HG03064 (cell line): ENCODE measurements around the gene FABP2.
A peak's percentile ranks its signal among the peaks of the same experiment; 100 is the strongest.
"Not testable (repeated sequence)": the region's sequence is repeated elsewhere in the genome, so short reads cannot be mapped to it uniquely, and the experiment has no call there.

ENCODE experiments used
- ATAC-seq: cut with Tn5 transposase; IDR thresholded peaks from one replicate; pipeline ENCODE4 v1.9.1; 2021; ENCODE audit warnings: low read depth; ENCODE audit not compliant: unreplicated experiment

The FABP2 gene

DNA sequence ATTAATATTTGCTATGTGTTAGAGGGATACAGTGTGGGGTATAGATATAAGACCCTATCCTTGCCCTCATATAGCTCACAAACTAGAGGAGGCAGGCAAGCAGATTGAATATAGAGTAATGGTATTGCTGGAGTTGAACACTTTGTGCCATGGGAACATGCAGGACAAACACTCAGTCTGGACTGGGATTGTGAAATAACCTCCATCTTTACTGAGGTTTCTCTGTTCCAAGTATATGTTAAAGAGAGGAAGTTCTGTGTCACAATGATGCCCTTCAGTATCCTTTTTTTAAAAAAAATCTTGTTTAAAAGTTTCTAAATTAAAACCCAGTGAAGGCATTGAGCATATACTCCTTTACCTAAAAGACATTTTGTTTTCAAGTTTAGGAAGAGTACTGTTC, 8.7 kb downstream of the FABP2 start:
- no peak for ATAC-seq

DNA sequence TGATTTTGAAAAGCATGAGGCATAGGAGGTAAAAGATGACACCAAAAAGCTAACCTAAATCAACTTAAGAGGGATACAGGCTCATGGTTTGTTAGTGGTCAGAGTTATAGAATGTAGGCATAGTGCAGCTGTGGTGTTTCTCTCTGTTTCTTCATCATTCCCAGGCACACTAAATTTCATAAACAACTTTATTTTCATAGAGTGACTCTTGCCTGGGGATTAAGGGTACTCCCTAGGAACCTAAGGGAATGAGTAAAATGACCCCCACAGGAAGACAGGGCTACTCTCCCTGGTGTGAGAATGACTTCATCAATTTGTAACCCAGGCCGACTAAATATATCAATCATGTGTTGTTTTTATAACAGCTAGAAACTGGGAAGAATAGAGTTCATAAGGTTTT, 11.1 kb downstream of the FABP2 start:
- no peak for ATAC-seq

DNA sequence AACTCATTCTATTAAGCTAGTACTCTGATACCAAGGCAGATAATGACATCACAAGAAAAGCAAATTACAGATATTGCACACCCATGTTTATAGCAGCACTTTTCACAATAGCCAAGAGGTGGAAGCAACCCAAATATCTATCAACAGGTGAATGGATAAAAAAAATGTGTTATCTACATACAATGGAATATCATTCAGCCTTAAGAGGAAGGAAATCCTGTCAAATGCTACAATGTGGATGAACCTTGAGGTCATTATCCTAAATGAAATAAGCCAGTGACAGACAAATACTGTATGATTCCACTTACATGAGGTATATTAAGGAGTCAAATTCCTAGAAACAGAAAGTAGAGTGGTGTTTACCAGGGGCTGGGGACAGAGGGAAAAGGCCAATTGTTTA, 14.3 kb downstream of the FABP2 start:
- no peak for ATAC-seq

- ATAC-seq, result no peak
Observed at GRCh38 chr4:119304431-119304830, 17.5 kb downstream of the FABP2 start.

GRCh38 chr4:119303587-119304305, 18.2 kb downstream of the FABP2 start:
- ATAC-seq, result no peak

GRCh38 chr4:119302073-119302832, 19.7 kb downstream of the FABP2 start:
- ATAC-seq, result no peak

GRCh38 chr4:119300101-119300978, 21.6 kb downstream of the FABP2 start:
- peak; percentile 96 for ATAC-seq

DNA sequence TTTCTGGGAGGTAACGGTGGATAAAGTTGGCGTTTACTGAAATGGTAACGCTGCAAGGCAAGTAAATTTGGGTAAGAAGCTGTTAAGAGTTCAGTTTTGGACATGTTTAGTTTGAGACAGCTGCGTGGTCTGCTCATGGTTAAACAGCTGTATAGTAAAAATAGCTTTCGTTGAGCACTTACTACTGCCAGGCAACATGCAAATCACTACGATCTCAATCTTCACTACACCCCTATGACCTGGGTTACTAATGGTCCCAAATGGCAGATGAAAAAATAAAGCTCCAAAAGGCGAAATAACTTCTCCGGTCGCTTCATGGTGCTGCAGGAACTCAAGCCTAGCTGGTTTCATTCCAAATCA, 22.2 kb downstream of the FABP2 start:
- peak; percentile 53 for ATAC-seq

GRCh38 chr4:119299260-119299671, 22.7 kb downstream of the FABP2 start:
- ATAC-seq, result no peak

- no peak for ATAC-seq
Observed at GRCh38 chr4:119297795-119298194, 24.1 kb downstream of the FABP2 start.

DNA sequence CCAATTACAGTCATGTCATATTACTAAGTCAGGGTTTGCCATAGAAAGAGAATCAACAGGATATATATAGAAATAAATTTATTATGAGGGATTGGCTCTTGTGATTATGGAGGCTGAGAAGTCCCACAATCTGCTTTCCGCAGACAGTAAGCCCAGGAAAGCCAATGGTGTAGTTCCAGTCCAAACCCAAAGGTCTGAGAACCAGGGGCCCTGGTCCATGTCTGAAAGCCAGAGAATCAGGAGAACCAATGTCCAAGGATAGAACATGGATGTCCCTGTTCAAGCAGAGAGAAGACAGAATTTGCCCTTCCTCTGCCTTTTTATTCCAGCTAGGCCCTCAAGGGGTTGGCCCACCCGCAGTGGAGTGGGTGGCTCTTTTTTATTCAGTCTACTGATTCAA, 25.6 kb downstream of the FABP2 start:
- ATAC-seq, result no peak

GRCh38 chr4:119290598-119290997, 31.3 kb downstream of the FABP2 start:
- no peak for ATAC-seq

DNA sequence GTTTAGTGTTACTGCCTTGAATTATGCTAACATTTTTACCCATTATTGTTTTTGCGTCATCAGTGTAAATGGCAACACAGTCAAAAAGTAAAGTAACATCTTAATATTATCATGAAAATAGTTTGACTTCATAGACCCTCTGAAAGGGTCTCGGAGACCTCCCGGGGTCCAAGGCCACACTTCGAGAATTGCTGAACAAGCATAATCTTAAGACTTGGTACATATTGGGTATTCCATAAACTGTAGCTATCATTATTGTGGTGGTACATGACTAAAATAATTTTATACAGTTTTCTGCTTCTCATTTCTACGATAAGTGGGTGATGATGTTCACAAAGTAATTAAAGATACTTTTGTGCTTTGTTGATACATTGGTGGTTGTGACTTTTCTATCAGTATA, 32.6 kb downstream of the FABP2 start:
- ATAC-seq, result no peak

DNA sequence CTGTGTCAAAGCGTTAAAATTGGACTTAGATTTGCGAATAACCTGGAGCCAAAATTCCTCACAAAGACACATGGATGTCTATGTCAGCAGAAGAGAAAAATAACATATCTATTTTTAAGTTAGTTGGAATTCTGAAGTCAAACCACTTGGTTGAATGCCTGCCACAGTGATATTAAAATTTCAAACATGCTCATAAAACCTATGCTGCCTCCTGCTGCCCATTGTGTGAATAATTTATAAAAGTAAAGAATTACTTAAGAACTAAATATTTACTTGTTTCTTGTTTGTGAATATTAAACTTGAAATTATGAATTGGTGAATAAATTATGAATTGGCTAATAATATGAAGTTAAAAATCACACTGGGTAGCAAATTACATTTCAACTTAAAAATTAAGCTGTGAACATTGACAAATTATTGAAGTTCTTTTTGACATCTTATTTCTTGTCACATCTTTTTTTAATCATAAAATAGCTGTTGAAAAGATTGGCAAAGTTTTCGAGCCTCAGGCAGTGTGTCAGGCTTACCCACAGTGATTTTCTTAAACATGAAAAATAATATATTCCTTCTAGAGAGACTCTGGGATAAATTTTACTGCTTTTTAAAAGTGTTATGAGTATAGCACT, 35.4 kb downstream of the FABP2 start:
- ATAC-seq, result no peak

DNA sequence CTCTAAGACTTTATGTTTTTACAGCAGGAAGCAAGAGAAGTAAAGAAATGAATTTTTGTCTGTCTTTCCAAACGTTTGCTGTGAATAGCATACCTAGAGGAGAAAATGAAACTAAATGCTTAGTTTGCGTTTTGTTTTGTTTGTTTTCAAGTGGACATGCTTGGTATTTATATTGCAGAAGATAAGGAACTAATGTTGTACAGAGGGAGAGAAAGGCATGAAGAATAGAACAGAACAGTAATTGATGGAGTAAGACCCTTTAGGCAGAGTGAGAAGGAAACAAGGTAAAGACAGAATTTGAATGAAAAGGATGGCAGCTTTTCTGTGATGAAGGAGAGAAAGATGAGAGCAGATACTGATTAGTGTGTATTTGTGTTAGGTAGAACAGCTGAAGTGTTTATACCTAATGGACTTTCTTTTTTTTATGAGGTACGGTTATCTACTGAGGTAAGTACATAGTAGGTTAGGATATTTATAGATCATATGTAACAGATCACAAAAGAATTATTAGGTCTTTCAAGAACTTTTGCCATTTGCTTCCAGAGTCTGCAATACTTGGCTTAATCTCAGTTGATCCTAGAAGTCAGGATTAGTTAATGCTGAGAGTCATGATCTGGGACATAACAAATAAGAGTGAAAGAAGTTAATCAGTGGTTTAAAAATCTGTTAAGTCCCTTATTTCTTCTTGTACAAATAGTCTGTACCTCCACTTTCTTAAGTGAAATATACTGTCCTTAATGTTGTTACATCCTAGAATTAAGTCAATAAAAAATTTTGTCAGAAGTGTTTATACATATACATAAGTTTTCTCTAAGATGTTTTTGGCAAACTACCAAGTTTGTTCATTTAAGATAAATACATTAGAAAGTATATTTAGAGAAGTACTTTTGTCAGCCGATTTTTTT, 36.8 kb downstream of the FABP2 start:
- no peak for ATAC-seq

DNA sequence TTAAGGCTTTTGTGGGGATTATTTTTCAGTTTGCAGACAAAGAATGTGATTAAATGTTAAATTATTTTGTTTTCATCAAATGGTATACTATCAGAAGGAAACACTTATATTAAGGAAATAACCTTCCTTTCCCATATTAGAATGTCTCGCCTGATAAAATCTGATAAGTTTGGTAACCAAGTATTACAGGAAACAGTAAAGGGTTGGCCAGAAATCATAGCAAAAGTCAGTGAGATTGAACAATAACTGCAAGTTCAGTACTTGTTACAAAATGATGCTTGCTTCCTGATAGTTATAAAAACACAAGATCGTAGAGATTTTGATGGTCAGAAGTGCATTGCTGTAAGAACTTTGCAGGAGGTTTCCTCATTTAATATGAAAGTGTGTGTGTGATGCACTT, 40.5 kb downstream of the FABP2 start:
- ATAC-seq, result no peak

DNA sequence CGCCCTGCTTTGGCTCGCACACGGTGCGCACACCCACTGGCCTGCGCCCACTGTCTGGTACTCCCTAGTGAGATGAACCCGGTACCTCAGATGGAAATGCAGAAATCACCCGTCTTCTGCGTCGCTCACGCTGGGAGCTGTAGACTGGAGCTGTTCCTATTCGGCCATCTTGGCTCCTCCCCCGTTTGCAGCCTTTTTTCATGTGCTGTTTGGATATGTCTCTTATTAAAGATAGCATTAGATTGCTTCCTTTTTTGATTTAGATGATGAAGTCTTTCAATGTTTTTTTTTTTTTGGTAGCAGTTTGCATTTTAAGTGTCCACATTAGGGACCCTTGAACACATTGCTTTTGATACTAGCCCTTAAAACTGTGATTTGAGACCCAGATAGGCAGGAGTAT, 42.0 kb downstream of the FABP2 start:
- not testable (repeated sequence) for ATAC-seq

DNA sequence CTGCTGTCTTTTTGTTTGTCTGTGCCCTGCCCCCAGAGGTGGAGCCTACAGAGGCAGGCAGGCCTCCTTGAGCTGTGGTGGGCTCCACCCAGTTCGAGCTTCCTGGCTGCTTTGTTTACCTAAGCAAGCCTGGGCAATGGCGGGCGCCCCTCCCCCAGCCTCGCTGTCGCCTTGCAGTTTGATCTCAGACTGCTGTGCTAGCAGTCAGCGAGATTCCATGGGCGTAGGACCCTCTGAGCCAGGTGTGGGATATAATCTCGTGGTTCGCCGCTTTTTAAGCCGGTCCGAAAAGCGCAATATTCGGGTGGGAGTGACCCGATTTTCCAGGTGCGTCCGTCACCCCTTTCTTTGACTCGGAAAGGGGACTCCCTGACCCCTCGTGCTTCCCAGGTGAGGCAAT, 42.4 kb downstream of the FABP2 start:
- not testable (repeated sequence) for ATAC-seq

DNA sequence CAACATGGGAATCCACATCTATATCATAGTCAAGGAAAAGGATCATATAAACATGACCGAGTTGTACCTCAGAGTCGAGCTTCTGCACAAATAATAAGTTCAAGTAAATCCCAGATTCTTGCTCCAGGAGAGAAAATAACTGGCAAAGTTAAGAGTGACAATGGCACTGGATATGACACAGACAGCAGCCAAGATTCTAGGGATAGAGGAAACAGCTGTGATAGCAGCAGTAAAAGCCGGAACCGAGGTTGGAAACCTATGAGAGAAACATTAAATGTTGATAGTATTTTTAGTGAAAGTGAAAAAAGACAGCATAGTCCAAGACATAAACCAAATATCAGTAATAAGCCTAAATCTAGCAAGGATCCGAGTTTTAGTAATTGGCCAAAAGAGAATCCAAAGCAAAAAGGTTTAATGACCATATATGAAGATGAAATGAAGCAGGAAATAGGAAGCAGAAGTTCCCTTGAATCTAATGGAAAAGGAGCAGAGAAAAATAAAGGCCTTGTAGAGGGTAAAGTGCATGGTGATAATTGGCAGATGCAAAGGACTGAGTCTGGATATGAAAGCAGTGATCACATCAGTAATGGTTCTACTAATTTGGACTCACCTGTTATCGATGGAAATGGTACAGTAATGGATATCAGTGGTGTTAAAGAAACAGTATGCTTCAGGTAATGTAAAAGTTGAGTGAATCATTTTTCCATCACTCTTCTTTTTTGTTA, 50.4 kb downstream of the FABP2 start:
- ATAC-seq, result no peak
